IMR-90 (cell line): ENCODE data around the gene PDGFC. TPM values are rescaled to one million over a fixed set of nuclear protein-coding genes. Genes with fewer than 3 reads are reported as not detected.

Source experiments
- ATAC-seq: fragments of 200-7000 bp; cut with Tn5 transposase; 2 replicates; pipeline ENCODE4 v1.9.1; 2020; ENCODE audit warnings: low read depth, mild to moderate bottlenecking, moderate library complexity
- BruUV-seq: library from RNA; stranded (reverse); fragments of 400-500 nt; replicated peaks from 2 replicates; lab custom pipeline; 2021; lab: Mats Ljungman, UMichigan
- CTCF ChIA-PET: fragments of 300-600 bp; formaldehyde crosslinking; extraction: SDS; loops from one replicate; lab custom pipeline; 2021; ENCODE audit warnings: antibody characterized with exemption; lab: Yijun Ruan, JAX
- POLR2A ChIA-PET: fragments of 300-600 bp; sonication (Branson Sonifier 250); formaldehyde crosslinking; loops from one replicate; lab custom pipeline; 2022; ENCODE audit warnings: antibody characterized with exemption; ENCODE audit not compliant: unreplicated experiment; lab: Charles Lee
- DNase-seq: peaks from one replicate; pipeline ENCODE4 v3.0.0; 2013
- H2AFZ ChIP-seq: replicated peaks from 2 replicates; pipeline ENCODE3; 2013; ENCODE audit warnings: low read length, mild to moderate bottlenecking; ENCODE audit not compliant: poor library complexity
- H2AK5ac ChIP-seq: 2 replicates; pipeline ENCODE4 v1.6.1; 2013; ENCODE audit warnings: low read depth, low read length, inconsistent platforms
- H2AK9ac ChIP-seq: replicated peaks from 2 replicates; pipeline ENCODE3; 2013; ENCODE audit warnings: mild to moderate bottlenecking, low read depth, low read length, moderate library complexity; ENCODE audit not compliant: poor library complexity
- H2BK120ac ChIP-seq: 2 replicates; pipeline ENCODE4 v1.6.1; 2013; ENCODE audit warnings: low read depth, low read length, inconsistent platforms
- H2BK15ac ChIP-seq: 3 replicates; pipeline ENCODE4 v1.6.1; 2013; ENCODE audit warnings: low read depth, low read length, inconsistent platforms
- H2BK20ac ChIP-seq: 2 replicates; pipeline ENCODE4 v1.6.1; 2013; ENCODE audit warnings: low read depth, mild to moderate bottlenecking, inconsistent platforms, low read length, moderate library complexity
- H2BK5ac ChIP-seq: 2 replicates; pipeline ENCODE4 v1.6.1; 2013; ENCODE audit warnings: mild to moderate bottlenecking, low read depth, low read length, inconsistent platforms; ENCODE audit not compliant: poor library complexity, severe bottlenecking
- H3K14ac ChIP-seq: replicated peaks from 2 replicates; pipeline ENCODE4 v1.6.1; 2013; ENCODE audit warnings: low read depth, low read length, inconsistent platforms
- H3K18ac ChIP-seq: 2 replicates; pipeline ENCODE4 v1.6.1; 2013; ENCODE audit warnings: low read depth, low read length, control low read depth
- H3K23ac ChIP-seq: 2 replicates; pipeline ENCODE4 v1.6.1; 2013; ENCODE audit warnings: low read depth, low read length, inconsistent platforms
- H3K27ac ChIP-seq: 2 replicates; pipeline ENCODE4 v1.5.1; 2013; ENCODE audit warnings: mild to moderate bottlenecking, control low read depth, low read length; ENCODE audit not compliant: insufficient read depth
- H3K27me3 ChIP-seq: 2 replicates; pipeline ENCODE4 v1.6.1; 2013; ENCODE audit warnings: low read length; ENCODE audit not compliant: control insufficient read depth, insufficient read depth
- H3K36me3 ChIP-seq: 2 replicates; pipeline ENCODE4 v1.6.1; 2013; ENCODE audit warnings: low read length, mixed read lengths; ENCODE audit not compliant: control insufficient read depth, insufficient read depth
- H3K4ac ChIP-seq: 2 replicates; pipeline ENCODE4 v1.6.1; 2013; ENCODE audit warnings: low read depth, low read length, inconsistent platforms
- H3K4me1 ChIP-seq: 2 replicates; pipeline ENCODE4 v1.6.1; 2013; ENCODE audit warnings: low read length, mixed read lengths; ENCODE audit not compliant: control insufficient read depth, insufficient read depth
- H3K4me2 ChIP-seq: 2 replicates; pipeline ENCODE4 v1.6.1; 2013; ENCODE audit warnings: low read depth, mild to moderate bottlenecking, control low read depth, low read length, moderate library complexity
- H3K4me3 ChIP-seq: 2 replicates; pipeline ENCODE4 v1.5.1; 2013; ENCODE audit warnings: low read depth, mild to moderate bottlenecking, control low read depth, low read length, moderate library complexity; ENCODE audit not compliant: insufficient read depth
- H3K56ac ChIP-seq: 2 replicates; pipeline ENCODE4 v1.6.1; 2013; ENCODE audit warnings: low read length, inconsistent platforms; ENCODE audit not compliant: insufficient read depth; ENCODE audit errors: extremely low read depth
- H3K79me1 ChIP-seq, 2 experiments: 2 replicates each; pipeline ENCODE4 v1.6.1; 2013; ENCODE audit warnings: low read length in 2 of 2, inconsistent platforms in 1 of 2, low read depth in 1 of 2
- H3K9ac ChIP-seq: 2 replicates; pipeline ENCODE4 v1.6.1; 2013; ENCODE audit warnings: low read depth, low read length, control low read depth
- H3K9me1 ChIP-seq: 2 replicates; pipeline ENCODE4 v1.6.1; 2013; ENCODE audit warnings: low read length, inconsistent platforms; ENCODE audit not compliant: insufficient read depth
- H3K9me3 ChIP-seq: 2 replicates; pipeline ENCODE4 v1.6.1; 2013; ENCODE audit warnings: low read length; ENCODE audit not compliant: control insufficient read depth, insufficient read depth
- H4K20me1 ChIP-seq: 2 replicates; pipeline ENCODE4 v1.6.1; 2013; ENCODE audit warnings: low read length, inconsistent platforms; ENCODE audit not compliant: insufficient read depth
- H4K5ac ChIP-seq: 2 replicates; pipeline ENCODE4 v1.6.1; 2013; ENCODE audit warnings: mild to moderate bottlenecking, low read depth, low read length, control low read depth
- H4K8ac ChIP-seq, 2 experiments: 2 replicates each; pipeline ENCODE4 v1.6.1; 2013; ENCODE audit warnings: low read depth in 2 of 2, low read length in 2 of 2, control low read depth in 1 of 2, inconsistent platforms in 1 of 2
- H4K91ac ChIP-seq: 2 replicates; pipeline ENCODE4 v1.6.1; 2013; ENCODE audit warnings: low read depth, low read length, inconsistent platforms; ENCODE audit not compliant: insufficient read depth
- CEBPB ChIP-seq: IDR thresholded peaks from 2 replicates; pipeline ENCODE4 v1.6.1; 2012; ENCODE audit warnings: low read depth, low read length, improper control_type of control experiment
- CHD1 ChIP-seq: IDR thresholded peaks from 2 replicates; pipeline ENCODE4 v1.6.1; 2012; ENCODE audit warnings: low read depth, low read length, improper control_type of control experiment
- FOS ChIP-seq: fragments of 150-350 bp; IDR thresholded peaks from 2 replicates; pipeline ENCODE4 v1.6.1; 2016; ENCODE audit warnings: low read depth, low read length
- MAZ ChIP-seq: IDR thresholded peaks from 2 replicates; pipeline ENCODE4 v1.6.1; 2012; ENCODE audit warnings: low read depth, mild to moderate bottlenecking, low read length, improper control_type of control experiment, moderate library complexity, borderline replicate concordance
- whole genome bisulfite sequencing, 2 experiments: methylation state at CpG; one replicate each; pipeline versions ENCODE4 v1.1.5 to v1.1.7; 2013; ENCODE audit warnings: missing lambda C conversion rate in 2 of 2; ENCODE audit not compliant: insufficient read length in 1 of 2; ENCODE audit errors: extremely low coverage in 2 of 2; 5-methylcytosine and 5-hydroxymethylcytosine counted together
- dilution Hi-C: fragments of 300-500 bp; cut with HindIII; formaldehyde crosslinking; loops from one replicate; pipeline ENCODE4 v1.14.3; 2018; ENCODE audit warnings: low sequenced_read_pairs; ENCODE audit not compliant: unreplicated experiment
- in situ Hi-C: fragments of 300-500 bp; cut with MboI; formaldehyde crosslinking; loops from 3 replicates; pipeline ENCODE4 v1.14.3; 2019; ENCODE audit warnings: low sequenced_read_pairs, inconsistent platforms, mixed read lengths
- intact Hi-C: fragments of 100-400 bp; cut with micrococcal nuclease; formaldehyde crosslinking; loops from 2 replicates; pipeline ENCODE4 v1.10.0; 2022
- polyA plus RNA-seq, 3 experiments: library from polyadenylated mRNA; depleted of rRNA; stranded (reverse); fragments of >200 nt; gene quantifications; 2 replicates each; pipeline ENCODE4 v1.2.3, GENCODE V29; 2012; ENCODE audit warnings: low replicate concordance in 1 of 3
- total RNA-seq: library from RNA; depleted of rRNA; stranded (reverse); fragments of >200 nt; gene quantifications from 2 replicates; pipeline ENCODE4 v1.2.3, GENCODE V29; 2012

Gene PDGFC
- total and polyA plus RNA-seq, 2 of the 4 experiments (the other 2 are of a cell fraction) = 19.8 to 90.7 TPM

- WGBS, 2 experiments = no CpG with 5 or more reads among the region's 2 CpGs
- no peak overlapping the region for H3K18ac ChIP-seq
- H2BK5ac ChIP-seq = no peak overlapping the region
- H4K8ac ChIP-seq = no peak overlapping the region; a peak in 1 of 4 replicates
- dilution Hi-C loops = no loop called here
- H3K9me1 ChIP-seq = peaks cover 4% of the 10 kb centered on the region; the same call in 1 of the 2 replicates
- H4K91ac ChIP-seq = no peak overlapping the region
- in situ Hi-C loops = no loop called here
- H3K27ac ChIP-seq = no peak overlapping the region
- H2BK15ac ChIP-seq = no peak overlapping the region
- BruUV-seq = no TSS peak
- peaks cover 31% of the 10 kb centered on the region in 2 experiments for H3K79me1 ChIP-seq
- no peaks in the 10 kb centered on the region; the same call in 1 of the 2 replicates for H3K4me1 ChIP-seq
- ATAC-seq = no peak
- intact Hi-C loops = no loop called here
- DNase-seq = no peak
- H3K23ac ChIP-seq = no peak overlapping the region
- peaks cover 11% of the 10 kb centered on the region; the same call in 1 of the 2 replicates for H4K20me1 ChIP-seq
- H3K36me3 ChIP-seq = no peaks in the 10 kb centered on the region
- ChIA-PET POLR2A (no interaction called here), CTCF (no interaction called here)
- H3K56ac ChIP-seq = no peak overlapping the region
- H2AK5ac ChIP-seq = no peak overlapping the region
- H4K5ac ChIP-seq = no peak overlapping the region
- no peak overlapping the region for H2BK20ac ChIP-seq
- no peaks in the 10 kb centered on the region; the same call in 1 of the 2 replicates for H3K9me3 ChIP-seq
- H3K27me3 ChIP-seq = no peaks in the 10 kb centered on the region
- TF ChIP-seq CHD1 = no peak
- TF ChIP-seq CEBPB = peak; percentile 60; the same call in 1 of the 2 replicates
- TF ChIP-seq MAZ = no peak
- TF ChIP-seq FOS = no peak
- H2AK9ac ChIP-seq = no peak overlapping the region
- no peak overlapping the region for H3K4ac ChIP-seq
- no peak overlapping the region for H3K4me3 ChIP-seq
- H3K14ac ChIP-seq = no peak overlapping the region
- no peak overlapping the region for H3K9ac ChIP-seq
- no peak overlapping the region for H2AFZ ChIP-seq
- no peak overlapping the region for H2BK120ac ChIP-seq
- H3K4me2 ChIP-seq = no peak overlapping the region
Measured at GRCh38 chr4:156909010-156909409, 62.6 kb downstream of the PDGFC start.
